ENCODE data around the gene PAM.
"Not testable (repeated sequence)": the region's sequence is repeated elsewhere in the genome, so short reads cannot be mapped to it uniquely, and the experiment has no call there.

Gene PAM

GRCh38 chr5:102754767-102755431 lies at the start of gene PAM:
TSS of gene PAM (plus strand) at chr5:102755305. CDS start at chr5:102866196, 110,891 bp downstream.
- DNase-seq, result peak; percentile 41

- no peak for DNase-seq
Measured at GRCh38 chr5:102711525-102712385, 43.4 kb upstream of the PAM start.

- no peak for DNase-seq
Measured at GRCh38 chr5:102713278-102713677, 41.8 kb upstream of the PAM start.

- peak; percentile 53 for DNase-seq
Measured at GRCh38 chr5:102713682-102714231, 41.3 kb upstream of the PAM start.

DNA sequence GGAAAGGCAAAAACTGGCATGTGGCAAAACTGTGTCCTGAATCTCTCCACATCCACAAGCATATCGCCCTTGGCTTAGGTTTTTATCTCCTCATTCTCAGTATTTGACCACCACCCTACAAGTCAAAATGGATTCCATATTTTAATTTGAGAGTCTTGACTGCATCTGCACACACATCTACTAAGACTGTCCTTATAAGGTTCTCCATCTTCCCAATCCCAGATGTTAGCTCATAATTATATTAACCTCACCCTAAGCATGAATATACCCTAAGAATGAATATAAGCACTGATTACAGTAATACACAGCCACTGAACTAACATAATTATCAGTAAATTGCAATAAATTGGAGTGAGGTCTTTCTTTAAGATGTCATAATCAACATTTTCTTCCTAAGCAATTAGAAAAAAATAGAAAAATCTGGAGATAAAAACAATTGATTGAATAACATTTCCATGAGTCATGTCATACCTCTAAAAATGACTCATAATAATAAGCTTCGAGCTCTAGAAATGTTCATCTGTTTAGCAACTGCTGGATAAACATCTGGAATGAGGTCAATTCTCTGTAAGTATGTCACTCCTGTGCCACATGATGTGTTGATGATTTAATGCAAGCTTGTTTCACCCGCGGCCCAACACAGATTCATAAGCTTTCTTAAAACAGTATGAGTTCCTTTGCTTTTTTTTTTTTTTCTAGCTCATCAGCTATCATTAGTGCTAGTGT lies 39.9 kb upstream of the PAM start:
- no peak for DNase-seq

GRCh38 chr5:102716017-102716416 lies 39.1 kb upstream of the PAM start:
- no peak for DNase-seq

GRCh38 chr5:102718819-102719218 lies 36.3 kb upstream of the PAM start:
- DNase-seq, result no peak

GRCh38 chr5:102719886-102720285 lies 35.2 kb upstream of the PAM start:
- DNase-seq, result no peak

DNA sequence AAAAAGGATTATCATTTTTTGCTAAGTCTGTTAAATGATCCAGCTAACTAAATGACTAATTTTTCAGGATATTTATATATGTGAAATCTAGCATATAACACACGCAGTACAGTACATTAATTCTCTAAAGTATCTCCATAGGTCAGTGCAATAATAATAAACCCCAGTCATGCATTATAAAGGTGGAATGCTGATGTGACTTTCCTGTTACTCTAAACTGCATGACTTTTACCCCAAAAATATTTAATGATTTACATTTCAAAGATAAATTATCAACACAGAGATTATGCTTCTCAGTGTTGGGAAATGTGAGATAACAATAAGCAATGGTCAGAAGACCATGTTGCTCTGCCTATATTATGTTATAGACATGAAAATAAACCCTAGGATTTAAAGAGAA lies 34.1 kb upstream of the PAM start:
- DNase-seq, result no peak

GRCh38 chr5:102722931-102723330 lies 32.2 kb upstream of the PAM start:
- no peak for DNase-seq

GRCh38 chr5:102731693-102732092 lies 23.4 kb upstream of the PAM start:
- no peak for DNase-seq

DNA sequence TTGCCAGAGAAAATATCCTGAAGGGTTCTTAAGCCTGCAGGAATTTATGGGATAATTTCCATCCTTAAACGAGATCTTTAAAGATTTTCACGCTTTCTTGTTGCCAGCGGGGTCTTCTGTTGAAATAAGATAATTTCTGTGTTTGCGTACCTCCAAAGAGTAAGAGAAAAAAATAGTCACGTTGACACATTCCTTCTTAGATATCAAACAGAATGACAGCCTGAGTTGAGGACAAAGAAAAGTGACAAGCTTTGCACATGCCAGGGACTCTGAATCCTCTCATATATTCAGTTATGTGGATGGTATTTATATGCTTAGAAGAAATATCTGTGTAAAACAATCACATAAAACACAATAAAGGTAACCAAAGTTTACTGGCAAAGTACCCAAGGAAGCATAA lies 21.6 kb upstream of the PAM start:
- DNase-seq, result no peak

- DNase-seq, result no peak
Measured at GRCh38 chr5:102737161-102737560, 17.9 kb upstream of the PAM start.

- no peak for DNase-seq
Measured at GRCh38 chr5:102737805-102738469, 17.2 kb upstream of the PAM start.

DNA sequence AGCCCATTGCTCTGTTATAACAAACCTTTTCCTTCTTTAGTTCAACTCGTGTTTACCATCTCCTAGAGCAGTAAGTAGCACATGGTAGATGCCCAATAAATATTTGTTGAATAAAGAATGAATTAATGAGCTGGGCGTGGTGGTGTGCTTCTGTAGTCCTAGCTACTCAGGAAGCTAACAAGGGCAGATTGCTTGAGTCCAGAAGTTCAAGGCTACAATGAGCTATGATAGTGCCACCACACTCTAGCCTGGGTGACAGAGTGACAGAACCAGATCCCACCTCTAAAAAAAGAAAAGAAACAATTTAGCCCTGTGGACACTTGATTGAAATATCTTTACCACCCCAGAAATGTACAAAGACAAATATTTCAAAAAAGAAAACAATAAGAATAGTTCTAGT lies 14.6 kb upstream of the PAM start:
- no peak for DNase-seq

DNA sequence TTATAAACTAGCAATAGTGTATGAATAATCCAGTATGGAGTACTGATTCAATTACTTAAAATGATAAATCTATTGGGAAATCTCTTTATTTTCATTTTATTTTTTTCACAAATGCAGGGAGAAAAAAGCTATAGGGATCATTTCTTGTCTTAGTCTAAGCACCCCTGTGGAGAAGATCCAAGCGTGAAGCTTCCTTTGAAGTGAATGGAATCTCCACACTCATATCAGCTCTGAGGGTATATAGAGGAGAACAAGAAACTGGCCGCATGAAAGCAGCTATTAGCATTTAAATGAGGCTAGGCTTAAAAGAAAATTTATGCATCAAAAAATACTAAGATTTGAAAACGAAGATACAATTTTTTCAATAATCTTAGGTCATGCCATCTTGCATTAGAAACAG lies 12.9 kb upstream of the PAM start:
- DNase-seq, result no peak

- DNase-seq, result no peak
Measured at GRCh38 chr5:102743900-102744299, 11.2 kb upstream of the PAM start.

DNA sequence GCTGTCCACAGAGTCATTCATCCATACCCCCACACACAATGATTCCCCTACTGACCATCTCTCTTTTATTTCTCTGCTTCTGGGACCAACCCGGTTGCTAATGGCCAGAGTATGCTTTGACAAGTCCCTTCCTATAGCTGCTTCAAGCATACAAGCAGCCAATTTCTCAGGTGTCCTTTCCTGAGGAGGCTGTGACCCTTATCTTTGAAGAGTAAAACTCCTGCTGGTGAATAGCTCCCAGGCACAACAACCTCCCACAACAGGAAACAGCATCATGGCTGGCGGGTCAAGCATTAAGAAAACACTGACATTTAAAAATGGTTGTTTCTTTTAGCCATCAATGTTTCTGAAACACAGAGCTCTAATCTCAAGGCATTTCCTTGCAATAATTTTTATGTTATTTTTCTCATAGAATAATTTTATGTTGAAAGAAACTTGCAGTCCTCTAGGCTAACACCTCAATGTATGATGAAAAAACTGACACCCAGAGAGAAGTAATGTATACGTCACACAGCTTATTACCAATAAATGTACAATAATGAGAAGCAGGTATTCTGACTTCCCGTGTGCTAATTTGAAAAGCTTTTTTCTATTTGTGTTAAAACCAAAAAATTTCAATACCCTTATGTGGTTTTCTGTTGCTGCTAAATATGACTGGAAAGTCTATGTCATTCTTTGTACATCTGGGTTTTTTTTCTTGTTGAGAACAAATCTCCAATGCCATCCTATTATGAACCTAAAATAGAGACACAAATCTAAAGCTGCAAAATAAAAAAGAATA lies 7.5 kb upstream of the PAM start:
- no peak for DNase-seq

- DNase-seq, result no peak
Measured at GRCh38 chr5:102749416-102750030, 5.6 kb upstream of the PAM start.

- DNase-seq, result no peak
Measured at GRCh38 chr5:102750151-102750834, 4.8 kb upstream of the PAM start.

DNA sequence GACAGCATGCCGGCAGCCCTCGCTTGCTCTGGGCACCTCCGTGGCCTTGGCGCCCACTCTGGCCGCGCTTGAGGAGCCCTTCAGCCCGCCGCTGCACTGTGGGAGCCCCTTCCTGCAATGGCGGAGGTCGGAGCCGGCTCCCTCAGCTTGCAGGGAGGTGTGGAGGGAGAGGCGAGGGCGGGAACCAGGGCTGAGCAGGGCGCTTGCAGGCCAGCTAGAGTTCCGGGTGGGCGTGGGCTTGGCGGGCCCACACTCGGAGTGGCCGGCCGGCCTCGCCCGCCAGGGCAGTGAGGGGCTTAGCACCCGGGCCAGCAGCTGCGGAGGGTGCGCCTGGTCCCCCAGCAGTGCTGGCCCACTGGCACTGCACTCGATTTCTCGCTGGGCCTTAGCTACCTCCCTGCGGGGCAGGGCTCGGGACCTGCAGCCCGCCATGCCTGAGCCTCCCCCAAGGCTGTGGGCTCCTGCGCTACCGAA lies 3.2 kb upstream of the PAM start:
- not testable (repeated sequence) for DNase-seq

All from SHP77 treated with DMSO at 0.1 percent for 48 hours (cell line).